Cerebellar nuclear complex (tissue), 1 donor: ENCODE measurements around the gene ZNHIT6.
"Not testable (repeated sequence)": the region's sequence is repeated elsewhere in the genome, so short reads cannot be mapped to it uniquely, and the experiment has no call there.

Experiments
- DNase-seq, 2 experiments: peaks; one replicate each; lab custom pipeline; 2025; lab: John Stamatoyannopoulos, UW

ZNHIT6 gene

DNA sequence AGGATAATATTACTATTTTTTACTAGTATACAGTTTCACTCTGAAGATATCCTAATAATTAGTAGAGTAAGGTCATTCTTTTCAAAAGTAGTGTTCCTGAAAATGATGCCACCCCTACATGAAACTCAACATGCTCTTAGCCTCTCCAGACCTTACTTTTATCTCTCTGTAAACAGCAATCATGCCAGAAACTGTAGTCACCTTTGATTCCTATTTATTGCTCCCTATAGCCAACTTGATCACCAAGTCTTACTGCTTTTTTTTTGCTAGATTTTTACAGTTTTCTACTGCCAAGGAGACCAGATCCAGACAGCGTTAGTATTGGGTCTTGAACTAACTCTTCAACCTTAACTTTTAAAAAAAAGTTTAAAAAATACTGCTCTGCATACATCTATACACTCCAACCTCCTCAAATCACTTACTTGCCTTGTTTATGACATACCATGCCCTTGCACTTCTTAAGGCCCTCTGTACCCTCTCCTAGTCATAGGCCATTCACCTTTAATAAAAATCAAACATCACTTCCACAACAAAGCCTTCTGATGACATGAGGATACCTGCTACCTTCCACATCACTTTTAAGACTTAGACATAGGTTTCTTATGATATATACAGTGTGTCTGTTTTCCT, 36.1 kb downstream of the ZNHIT6 start:
- no peak for DNase-seq

DNA sequence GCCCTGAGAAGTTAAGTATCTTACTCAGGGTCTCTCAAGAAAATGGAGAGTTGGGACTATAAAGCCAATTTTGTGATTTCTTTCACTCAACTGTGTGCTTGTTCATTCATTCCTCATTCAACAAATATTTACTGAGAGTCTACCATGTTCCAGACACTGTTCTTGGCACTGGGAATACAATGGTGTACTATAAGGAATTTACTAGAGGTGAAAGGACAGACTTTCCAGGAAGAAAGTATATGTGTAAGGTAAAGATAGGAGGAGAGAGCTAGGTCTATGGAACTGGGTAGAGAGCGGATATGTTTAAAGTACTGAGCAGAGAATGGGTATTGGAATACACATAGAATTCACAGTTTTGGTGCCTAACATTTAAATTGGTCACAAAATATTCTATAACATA, 42.3 kb downstream of the ZNHIT6 start:
- DNase-seq, result no peak

DNA sequence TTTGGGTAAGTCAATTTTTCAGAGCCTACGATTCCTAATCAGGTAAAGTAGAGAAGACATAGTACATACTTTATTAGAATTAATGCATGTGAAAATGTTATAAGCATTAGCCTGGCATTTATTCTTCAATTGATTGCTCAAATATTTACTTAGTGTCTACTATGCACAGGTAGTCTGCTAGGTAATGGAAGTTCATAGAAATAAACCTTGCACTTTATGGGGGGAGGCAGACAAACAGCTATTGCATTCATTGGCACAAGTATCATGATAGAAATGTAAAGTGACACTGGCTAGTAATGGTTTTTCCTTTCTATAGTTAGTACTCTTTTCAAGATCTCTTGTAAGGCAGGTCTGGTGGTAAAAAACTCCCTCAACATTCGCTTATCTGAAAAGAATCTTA, 44.9 kb downstream of the ZNHIT6 start:
- no peak for DNase-seq

DNA sequence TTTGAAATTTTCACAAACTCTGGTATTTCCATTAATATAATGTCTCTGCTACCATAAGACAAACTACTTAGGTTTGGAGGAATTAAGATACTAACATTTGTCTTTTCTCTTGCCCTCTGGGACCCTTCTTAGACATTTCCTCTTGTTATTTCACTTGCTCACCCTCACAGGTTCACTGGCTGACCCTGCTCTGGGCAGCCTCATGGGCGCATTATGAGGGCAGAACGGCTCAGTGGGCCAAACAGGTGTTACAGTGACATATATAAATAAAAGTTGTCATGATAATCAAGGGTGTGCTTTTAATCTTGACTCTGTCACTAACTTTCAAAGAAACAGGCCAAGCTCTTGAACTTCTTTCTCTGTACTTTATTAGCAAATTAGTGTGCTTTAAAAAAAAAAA, 46.5 kb downstream of the ZNHIT6 start:
- DNase-seq, result no peak

DNA sequence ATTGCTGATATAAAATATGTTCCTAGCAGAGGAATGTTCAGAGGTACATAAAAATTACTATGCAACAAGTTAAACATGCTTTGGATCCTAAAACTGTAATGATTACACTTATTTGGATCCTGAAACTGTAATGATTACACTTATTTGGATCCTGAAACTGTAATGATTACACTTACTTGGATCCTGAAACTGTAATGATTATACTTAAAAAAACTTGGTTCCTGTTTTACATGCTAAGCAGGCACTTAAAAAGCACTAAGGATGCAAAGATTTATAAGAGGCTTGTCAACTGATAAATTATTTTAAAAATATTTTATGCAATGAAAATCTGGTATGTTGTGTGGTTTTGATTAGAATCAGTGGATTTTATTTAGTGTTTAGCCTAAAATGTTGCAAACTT, 47.7 kb downstream of the ZNHIT6 start:
- no peak for DNase-seq

DNA sequence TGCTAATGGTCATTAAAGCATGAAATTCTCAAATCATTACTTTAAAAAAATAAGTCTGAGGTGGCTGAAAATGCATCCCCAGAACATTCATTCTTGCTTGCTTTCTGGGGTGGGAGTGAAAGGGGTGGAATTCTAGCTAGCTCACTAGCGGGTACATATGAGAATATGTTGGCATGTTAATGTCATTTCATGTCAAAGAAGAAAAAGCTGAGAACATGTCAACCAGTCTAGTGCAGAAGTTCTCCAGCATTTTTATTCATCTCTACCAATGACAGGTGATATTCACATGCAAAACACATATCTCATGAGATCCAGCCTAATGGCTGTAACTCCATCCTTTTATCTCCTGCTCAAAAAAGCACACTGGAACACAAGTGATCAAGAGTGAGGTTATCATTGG, 49.1 kb downstream of the ZNHIT6 start:
- no peak for DNase-seq

DNA sequence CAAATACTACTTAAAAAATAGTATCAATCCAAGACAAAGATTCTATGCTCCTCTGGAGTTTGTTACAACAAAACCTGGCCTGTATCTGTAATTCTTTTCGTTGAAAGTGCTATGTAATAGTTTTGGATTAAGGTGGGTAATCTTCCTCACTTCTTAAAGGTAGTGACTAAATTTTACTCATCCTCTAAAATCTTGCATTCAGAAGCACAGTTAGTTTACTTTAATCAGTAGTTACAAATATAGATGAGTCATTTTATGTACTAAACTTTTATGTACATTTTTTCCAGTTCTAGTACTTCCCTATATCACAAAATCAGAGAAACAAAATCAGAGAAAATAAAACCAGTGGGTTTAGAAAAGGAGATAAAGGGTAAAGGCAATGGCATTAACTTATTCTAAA, 51.3 kb downstream of the ZNHIT6 start:
- no peak for DNase-seq

DNA sequence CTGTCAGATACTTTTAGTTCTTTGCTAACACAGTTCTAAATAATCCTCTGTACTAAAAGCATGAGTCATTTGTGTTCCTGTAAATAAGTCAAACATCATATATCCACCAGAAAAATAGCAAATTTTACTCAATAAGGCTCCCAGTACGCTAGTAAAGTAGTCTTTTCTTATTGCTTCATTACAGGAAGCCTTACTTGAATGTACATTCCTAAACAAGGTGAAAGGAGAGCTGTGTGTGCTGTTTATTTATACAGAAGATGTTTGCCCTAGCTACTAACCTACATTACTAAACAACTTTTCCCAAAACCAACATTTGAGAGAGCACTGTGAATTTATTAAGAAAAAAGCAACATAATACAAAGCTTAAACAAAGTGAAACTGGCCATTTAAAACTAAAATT, 52.0 kb downstream of the ZNHIT6 start:
- DNase-seq, result no peak

DNA sequence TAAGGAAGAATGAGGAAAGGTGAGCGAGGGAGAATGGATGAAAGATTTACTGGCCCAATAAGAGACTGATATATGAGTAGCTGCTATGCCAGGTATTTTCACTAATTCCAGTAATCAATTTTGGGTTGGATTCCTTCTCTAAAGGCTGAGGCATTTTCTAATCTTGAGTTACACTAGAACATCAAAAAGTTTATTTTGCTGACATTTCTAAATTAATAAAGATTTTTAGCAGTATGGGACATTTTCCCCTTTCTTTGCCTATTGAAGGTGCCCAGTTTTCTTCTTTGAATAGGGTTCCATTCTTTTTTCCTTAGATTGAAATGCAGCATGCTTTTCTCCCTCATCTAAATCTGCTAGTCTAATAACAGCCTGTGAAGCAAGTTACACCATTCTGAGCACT, 52.9 kb downstream of the ZNHIT6 start:
- DNase-seq, result no peak

DNA sequence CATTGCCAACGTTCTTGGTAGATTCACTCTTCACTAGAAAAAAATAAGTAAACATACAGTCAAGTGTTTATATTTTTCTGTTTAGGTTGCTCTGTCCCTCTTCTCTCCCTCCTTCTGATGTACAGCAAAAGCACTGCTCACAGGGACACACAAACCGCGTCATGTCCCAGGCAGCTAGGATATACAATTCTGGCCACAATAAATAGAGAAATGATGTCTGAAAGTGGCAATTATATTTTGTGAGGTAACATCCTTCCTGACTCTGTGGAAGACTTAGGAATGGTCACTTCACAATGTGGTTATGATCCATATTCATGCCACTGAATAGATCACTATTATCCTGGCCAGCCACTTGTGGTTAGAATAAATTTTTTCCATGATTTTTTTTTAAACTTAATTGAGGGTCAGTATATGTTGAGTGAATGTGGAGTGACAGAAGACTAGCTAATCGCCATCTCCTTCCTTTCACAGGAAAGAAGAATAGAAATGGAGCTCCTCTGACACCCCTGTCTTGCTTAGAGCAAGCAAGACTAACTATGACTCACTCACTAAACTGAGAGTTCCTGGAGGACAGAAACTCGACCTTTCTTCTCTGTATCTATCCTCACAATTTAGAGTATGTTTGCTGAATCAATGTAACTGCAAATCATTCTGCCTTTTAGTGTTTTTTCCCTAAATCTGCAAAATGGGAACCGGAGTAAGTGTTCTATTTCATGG, 54.0 kb downstream of the ZNHIT6 start:
- DNase-seq, result no peak

DNA sequence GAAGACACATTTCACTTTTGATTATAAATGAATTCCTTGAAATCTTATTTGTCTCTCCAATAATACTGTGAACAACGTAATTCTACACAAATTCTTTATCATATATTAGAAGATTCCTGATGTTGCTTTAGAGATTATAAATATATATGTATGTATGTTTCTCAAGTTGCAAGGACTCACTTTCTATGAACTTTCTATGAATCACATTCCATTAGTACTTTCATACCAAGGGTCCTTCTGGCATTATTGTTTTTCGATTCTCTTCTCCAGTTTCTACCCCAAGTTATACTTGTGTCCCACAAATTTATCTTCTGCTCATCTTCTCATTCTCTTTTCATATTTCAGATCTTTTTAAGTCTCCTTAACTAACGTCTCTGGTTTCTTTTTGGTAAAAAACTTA, 55.9 kb downstream of the ZNHIT6 start:
- DNase-seq, result no peak

DNA sequence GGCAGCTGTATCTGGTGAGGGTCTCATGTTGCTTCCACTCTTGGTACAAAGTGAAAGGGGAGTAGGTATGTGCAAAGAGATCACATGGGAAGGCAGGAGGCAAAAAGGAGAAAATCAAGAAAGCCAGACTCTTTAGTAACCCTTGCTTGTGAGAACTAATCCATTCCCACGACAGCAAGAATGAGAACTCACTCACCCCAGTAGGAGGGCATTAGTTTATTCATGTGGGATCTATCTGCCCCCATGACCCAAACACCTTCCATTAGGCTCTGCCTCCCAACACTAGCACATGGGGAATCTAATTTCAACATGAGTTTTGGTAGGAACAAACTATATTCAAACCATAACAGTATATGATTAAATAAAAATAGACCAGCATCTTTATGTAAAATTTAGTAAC, 57.6 kb downstream of the ZNHIT6 start:
- DNase-seq, result no peak

DNA sequence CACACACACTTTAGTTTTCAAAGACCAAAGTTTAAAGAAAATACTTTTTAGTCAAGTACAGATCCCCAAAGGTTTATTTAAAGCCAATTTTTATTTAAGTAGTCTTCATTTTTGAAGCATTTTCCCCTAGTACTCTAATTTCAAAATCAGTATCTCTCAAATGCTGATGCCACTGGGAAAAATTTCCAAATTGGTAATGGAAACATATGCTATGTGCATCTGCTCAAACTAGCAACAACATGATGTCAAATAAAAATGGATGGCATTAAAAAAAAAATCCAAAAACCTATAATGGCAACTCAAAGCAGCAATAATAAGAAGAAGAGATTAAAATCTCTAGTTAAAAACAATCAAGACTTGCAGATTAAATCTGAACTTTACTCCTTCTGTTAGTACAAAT, 58.6 kb downstream of the ZNHIT6 start:
- DNase-seq, result peak in 1 of 2 experiments; percentile 2

DNA sequence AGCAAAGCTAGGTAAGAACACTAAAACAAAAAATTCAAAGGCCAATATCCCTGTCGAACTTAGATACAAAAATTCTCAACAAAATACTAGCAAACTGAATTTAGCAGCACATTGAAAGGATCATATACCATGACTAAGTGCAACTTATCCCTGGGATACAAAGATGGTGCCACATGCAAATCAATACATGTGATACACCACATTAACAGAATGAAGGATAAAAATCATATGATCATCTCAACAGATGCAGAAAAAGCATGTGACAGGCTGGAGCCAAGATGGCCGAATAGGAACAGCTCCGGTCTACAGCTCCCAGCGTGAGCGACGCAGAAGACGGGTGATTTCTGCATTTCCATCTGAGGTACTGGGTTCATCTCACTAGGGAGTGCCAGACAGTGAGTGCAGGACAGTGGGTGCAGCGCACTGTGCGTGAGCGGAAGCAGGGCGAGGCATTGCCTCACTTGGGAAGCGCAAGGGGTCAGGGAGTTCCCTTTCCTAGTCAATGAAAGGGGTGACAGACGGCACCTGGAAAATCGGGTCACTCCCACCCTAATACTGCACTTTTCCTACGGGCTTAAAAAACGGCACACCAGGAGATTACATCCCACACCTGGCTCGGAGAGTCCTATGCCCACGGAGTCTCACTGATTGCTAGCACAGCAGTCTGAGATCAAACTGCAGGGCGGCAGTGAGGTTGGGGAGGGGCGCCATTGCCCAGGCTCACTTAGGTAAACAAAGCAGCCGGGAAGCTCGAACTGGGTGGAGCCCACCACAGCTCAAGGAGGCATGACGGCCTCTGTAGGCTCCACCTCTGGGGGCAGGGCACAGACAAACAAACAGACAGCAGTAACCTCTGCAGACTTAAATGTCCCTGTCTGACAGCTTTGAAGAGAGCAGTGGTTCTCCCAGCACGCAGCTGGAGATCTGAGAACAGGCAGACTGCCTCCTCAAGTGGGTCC, 66.4 kb downstream of the ZNHIT6 start:
- not testable (repeated sequence) for DNase-seq

DNA sequence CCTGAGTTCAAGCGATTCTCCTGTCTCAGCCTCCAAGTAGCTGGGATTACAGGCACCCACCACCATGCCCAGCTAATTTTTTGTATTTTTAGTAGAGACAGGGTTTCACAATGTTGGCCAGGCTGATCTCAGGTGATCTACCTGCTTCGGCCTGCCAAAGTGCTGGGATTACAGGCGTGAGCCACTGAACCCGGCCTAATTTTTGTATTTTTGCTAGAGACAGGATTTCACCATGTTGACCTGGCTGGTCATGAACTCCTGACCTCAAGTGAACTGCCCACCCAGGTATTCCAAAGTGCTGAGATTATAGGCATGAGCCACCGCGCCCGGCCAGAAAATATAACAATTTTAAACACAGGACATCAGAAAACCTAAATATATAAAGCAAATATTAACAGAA, 68.3 kb downstream of the ZNHIT6 start:
- not testable (repeated sequence) for DNase-seq

DNA sequence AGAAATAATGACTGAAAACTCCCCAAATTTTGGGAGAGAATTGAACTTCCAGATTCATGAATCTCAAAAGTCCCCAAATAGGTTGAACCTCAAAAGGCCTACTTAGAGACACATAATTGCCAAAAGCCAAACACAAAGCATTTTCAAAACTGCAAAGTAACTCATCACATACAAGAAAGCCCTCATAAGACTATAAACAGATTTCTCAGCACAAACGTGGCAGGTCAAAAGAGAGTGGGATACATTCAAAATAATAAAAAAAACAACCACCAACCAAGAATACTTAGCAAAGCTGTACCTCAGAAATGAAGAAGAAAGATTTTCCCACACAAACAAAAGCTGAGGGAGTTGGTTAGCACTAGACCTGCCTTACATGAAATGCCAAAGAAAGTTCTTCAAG, 69.8 kb downstream of the ZNHIT6 start:
- no peak for DNase-seq

DNA sequence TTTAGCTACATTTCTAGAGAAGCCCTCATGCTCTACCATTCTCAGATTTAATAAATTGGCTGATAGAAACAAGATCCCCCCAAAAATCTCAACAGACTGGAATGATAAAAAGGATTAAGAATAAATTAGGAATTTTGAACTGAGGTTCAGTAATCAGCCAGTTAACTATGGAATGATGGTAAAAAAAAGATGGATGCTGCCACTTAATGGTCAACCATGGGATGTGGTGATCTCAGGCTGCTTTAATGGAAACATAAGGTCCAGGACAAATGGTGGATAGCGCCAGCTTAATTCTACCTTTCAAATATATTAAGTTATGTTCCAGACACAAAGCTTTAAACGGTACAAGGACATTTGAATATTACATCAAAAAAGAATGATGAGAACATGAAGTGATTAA, 77.7 kb downstream of the ZNHIT6 start:
- no peak for DNase-seq

DNA sequence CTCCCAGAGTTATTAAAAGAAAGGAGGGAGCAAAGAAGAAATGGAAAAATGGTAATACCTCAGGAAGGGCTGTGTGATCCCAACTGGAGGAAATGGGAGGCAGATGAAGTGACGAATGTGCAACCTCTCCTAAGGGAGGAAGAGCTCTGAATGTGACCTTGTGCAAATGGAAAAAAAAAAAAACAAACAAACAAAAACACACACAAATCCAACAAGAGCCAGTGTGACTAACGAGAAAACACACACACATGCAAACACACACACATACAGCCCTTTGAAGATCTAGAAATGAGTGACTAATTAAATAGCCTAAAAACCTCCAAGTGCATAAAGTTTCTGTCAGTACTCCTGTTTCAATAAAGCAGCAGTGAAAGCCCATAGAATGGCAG, 78.7 kb downstream of the ZNHIT6 start:
- no peak for DNase-seq

DNA sequence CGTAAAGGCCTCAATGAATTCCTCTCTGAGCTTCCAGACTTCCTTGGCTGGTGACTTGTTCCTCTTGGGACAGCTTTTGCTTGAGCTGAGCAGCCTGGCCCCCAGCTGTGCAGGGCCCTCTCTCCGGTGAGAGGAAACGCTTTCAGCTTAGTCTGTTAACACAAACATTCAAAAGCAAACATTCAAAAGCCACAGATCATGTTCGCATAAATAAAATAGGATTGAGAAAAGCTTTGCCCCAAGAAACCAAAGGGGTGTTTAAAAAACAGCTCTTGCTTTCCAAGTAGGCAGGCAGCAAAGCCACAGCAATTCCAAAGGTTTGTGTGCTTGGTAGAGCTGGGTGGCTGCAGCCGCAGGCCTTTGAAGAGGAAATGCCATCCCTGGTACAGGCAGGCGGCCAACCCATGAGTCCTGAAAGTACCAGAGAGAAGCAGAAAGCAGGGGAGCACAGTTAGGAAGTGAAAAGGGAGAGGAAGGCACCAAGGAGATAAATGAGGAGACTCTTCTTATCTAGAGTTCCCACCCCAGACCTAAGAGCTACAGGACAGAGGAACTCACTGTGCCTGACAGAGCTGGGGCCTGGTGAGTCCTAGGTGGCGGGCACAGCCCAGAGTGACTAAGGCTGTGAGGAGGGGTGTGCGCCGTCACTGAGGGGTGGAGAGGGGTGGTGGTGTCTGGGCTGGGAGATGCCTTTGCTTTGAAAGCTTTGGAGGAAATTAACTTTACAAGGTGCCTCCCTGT, 79.3 kb downstream of the ZNHIT6 start:
- no peak for DNase-seq

DNA sequence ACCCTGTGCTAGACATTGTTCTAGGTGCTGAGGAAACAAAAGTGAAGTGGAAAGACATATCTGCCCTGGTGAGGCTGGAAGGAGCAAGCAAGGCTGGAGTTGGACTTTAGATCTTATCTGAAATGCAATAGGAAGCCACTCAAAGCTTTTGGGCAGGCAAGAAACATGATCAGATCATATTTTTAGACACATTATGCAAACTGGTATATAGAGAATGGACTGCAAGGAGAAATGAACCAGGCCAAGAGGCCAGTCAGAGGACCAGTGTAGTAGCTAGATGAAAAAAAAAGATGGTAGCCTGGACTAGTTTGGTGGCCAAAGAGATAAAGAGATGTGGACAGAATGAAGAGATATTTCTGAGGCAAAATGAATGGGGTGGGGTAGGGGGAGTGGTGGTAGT, 81.4 kb downstream of the ZNHIT6 start:
- no peak for DNase-seq

DNA sequence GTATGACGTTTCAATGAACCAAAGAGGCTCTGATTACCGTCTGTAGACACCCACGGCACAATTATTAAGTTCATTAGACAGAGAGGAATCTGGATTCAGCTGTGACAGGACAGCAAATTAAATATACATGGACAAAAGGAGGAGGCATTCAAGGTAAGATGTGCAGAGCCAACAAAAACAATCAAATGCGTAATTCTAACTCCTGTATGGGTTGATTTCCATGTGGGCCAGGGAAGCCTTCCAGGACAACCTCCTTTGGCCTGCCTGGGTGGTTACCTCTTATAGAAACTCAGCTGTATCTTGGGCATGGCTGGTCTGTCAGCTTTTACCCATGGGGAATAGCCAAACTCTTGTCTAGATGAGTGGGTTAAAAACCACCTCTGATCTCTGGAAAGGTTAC, 83.9 kb downstream of the ZNHIT6 start:
- no peak for DNase-seq

DNA sequence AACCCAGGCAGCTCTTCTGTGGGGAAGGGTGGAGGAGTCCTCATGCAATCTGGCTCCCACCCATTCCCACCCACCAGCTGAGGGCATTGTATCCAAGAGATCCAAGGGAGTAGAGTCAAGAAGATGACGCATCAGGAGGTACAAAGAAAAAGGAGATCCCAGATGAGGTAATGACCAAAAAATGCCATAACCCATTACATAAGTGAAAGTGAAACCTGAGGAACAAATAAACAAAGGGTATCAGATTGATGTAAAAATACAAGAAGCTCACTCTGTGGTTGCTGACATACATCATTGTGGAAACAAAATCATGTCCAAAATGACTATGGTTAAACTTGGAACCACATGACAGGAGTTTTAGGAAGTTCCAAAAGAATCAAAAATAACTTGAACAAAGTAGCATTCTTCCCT, 85.2 kb downstream of the ZNHIT6 start:
- DNase-seq, result no peak
